K562 (cell line): ENCODE data around the gene CACNB2. TPM values are rescaled to one million over a fixed set of nuclear protein-coding genes. Genes with fewer than 3 reads are reported as not detected.

Source experiments
- ATAC-seq: fragments of 200-7000 bp; cut with Tn5 transposase; 3 replicates; pipeline ENCODE4 v1.9.1; 2020; ENCODE audit warnings: moderate library complexity
- BruUV-seq: library from RNA; stranded (reverse); fragments of 400-500 nt; replicated peaks from 2 replicates; lab custom pipeline; 2021; lab: Mats Ljungman, UMichigan
- CTCF ChIA-PET: fragments of 300-600 bp; formaldehyde crosslinking; extraction: SDS; loops from one replicate; lab custom pipeline; 2021; ENCODE audit warnings: low intra/inter-chr PET ratio; lab: Yijun Ruan, JAX
- POLR2A ChIA-PET: fragments of 300-600, 350-650 bp; sonication (Branson Sonifier 250); formaldehyde crosslinking; extraction: SDS; loops from one replicate; lab custom pipeline; 2021; ENCODE audit warnings: antibody characterized with exemption, inconsistent platforms; lab: Yijun Ruan, JAX
- DNase-seq, 4 experiments: peaks; one replicate each; pipeline versions ENCODE4 v3.0.0 to v3.0.0-alpha.2; 2011 to 2018; ENCODE audit warnings: low spot score in 3 of 4, mixed read lengths in 3 of 4; ENCODE audit errors: extremely low read depth in 1 of 4
- FAIRE-seq: peaks from 2 replicates; lab custom pipeline; 2011; peaks lifted over from hg19 to GRCh38; lab: Jason Lieb, UNC
- H2AFZ ChIP-seq: 2 replicates; pipeline ENCODE4 v1.6.0; 2011; ENCODE audit warnings: low read depth, low read length, control low read depth, inconsistent platforms
- H3K27ac ChIP-seq: fragments of 200-600 bp; 3 replicates; pipeline ENCODE4 v1.8.0; 2011; ENCODE audit warnings: low read depth, mild to moderate bottlenecking, control low read depth, inconsistent platforms, low read length, moderate library complexity, mixed read lengths; ENCODE audit errors: extremely low read depth
- H3K27me3 ChIP-seq, 2 experiments: fragments of 300-600 bp in 1 of 2; 2 replicates in 1 of 2; 3 replicates in 1 of 2; pipeline versions ENCODE4 v1.6.0 to v1.8.0; 2011; ENCODE audit warnings: inconsistent platforms in 2 of 2, low read length in 2 of 2, mild to moderate bottlenecking in 1 of 2, mixed read lengths in 1 of 2, moderate library complexity in 1 of 2; ENCODE audit not compliant: control insufficient read depth in 2 of 2, insufficient read depth in 2 of 2
- H3K36me3 ChIP-seq: fragments of 300-600 bp; 3 replicates; pipeline ENCODE4 v1.8.0; 2011; ENCODE audit warnings: mild to moderate bottlenecking, low read length, inconsistent platforms; ENCODE audit not compliant: control insufficient read depth, insufficient read depth
- H3K4me1 ChIP-seq, 2 experiments: fragments of 200-600 bp in 1 of 2; replicated peaks in 1 of 2; 2 replicates in 1 of 2; 3 replicates in 1 of 2; pipeline versions ENCODE4 v1.5.1 to v1.8.0; 2011; ENCODE audit warnings: inconsistent platforms in 2 of 2, low read length in 2 of 2, mild to moderate bottlenecking in 1 of 2, mixed read lengths in 1 of 2, moderate library complexity in 1 of 2; ENCODE audit not compliant: control insufficient read depth in 2 of 2, insufficient read depth in 2 of 2
- H3K4me2 ChIP-seq: 2 replicates; pipeline ENCODE4 v1.6.1; 2011; ENCODE audit warnings: low read length, control low read depth, inconsistent platforms, mixed read lengths; ENCODE audit not compliant: insufficient read depth
- H3K4me3 ChIP-seq: fragments of 200-600 bp; sonication (generic), shearing (Covaris generic); 2 replicates; pipeline ENCODE4 v1.5.1; 2016; ENCODE audit warnings: control low read depth, inconsistent platforms
- H3K79me2 ChIP-seq: fragments of 200-600 bp; 3 replicates; pipeline ENCODE4 v1.8.0; 2011; ENCODE audit warnings: low read length, inconsistent platforms; ENCODE audit not compliant: control insufficient read depth, insufficient read depth
- H3K9ac ChIP-seq, 2 experiments: 2 replicates each; pipeline versions ENCODE4 v1.6.0 to v1.6.1; 2011; ENCODE audit warnings: low read depth in 2 of 2, low read length in 2 of 2, control low read depth in 1 of 2, inconsistent platforms in 1 of 2, mild to moderate bottlenecking in 1 of 2, mixed read lengths in 1 of 2; ENCODE audit not compliant: insufficient read depth in 1 of 2
- H3K9me1 ChIP-seq: one replicate; pipeline ENCODE4 v1.6.0; 2011; ENCODE audit warnings: inconsistent platforms, mild to moderate bottlenecking, low read length, moderate library complexity; ENCODE audit not compliant: control insufficient read depth, insufficient read depth
- H3K9me3 ChIP-seq: replicated peaks from 2 replicates; pipeline ENCODE4 v1.5.1; 2011; ENCODE audit warnings: low read depth, low read length, inconsistent platforms; ENCODE audit not compliant: control insufficient read depth, insufficient read depth
- H4K20me1 ChIP-seq: replicated peaks from 2 replicates; pipeline ENCODE4 v1.6.1; 2011; ENCODE audit warnings: low read length, inconsistent platforms, mixed read lengths; ENCODE audit not compliant: control insufficient read depth, insufficient read depth
- ARHGAP35 ChIP-seq: fragments of 450-650 bp; IDR thresholded peaks from 2 replicates; pipeline ENCODE4 v1.6.1; 2018; ENCODE audit not compliant: partially characterized antibody
- EHMT2 ChIP-seq: fragments of 450-650 bp; IDR thresholded peaks from 2 replicates; pipeline ENCODE4 v1.6.1; 2018; ENCODE audit warnings: antibody characterized with exemption
- IRF1 ChIP-seq: sonication (generic); formaldehyde crosslinking; IDR thresholded peaks from 2 replicates; pipeline ENCODE4 v1.8.0; 2022; ENCODE audit warnings: missing genetic modification reagents, mild to moderate bottlenecking, borderline replicate concordance
- KDM5B ChIP-seq: fragments of 200-600 bp; sonication (generic); IDR thresholded peaks from 2 replicates; pipeline ENCODE4 v1.6.1; 2012; ENCODE audit warnings: low read depth, mild to moderate bottlenecking, moderate library complexity, low read length, control low read depth, inconsistent platforms; ENCODE audit not compliant: insufficient replicate concordance
- RBM34 ChIP-seq: fragments of 200-400 bp; formaldehyde crosslinking; IDR thresholded peaks from 2 replicates; pipeline ENCODE4 v1.6.1; 2018; ENCODE audit warnings: low read length, borderline replicate concordance; ENCODE audit not compliant: insufficient read depth
- RHOXF2B ChIP-seq: fragments of 250-450 bp; sonication (Bioruptor Pico); conservative IDR thresholded peaks from 2 replicates; pipeline ENCODE4 v1.5.1; 2021
- TCFL5 ChIP-seq: fragments of 250-450 bp; sonication (Bioruptor Pico); conservative IDR thresholded peaks from 2 replicates; pipeline ENCODE4 v1.6.1; 2021; ENCODE audit warnings: mild to moderate bottlenecking, moderate library complexity, matching md5 sums
- ZNF263 ChIP-seq: sonication (generic); formaldehyde crosslinking; IDR thresholded peaks from 2 replicates; pipeline ENCODE4 v1.8.0; 2022; ENCODE audit warnings: mild to moderate bottlenecking, missing genetic modification reagents, borderline replicate concordance
- ZNF609 ChIP-seq: sonication (generic); formaldehyde crosslinking; IDR thresholded peaks from 2 replicates; pipeline ENCODE4 v1.8.1; 2023; ENCODE audit warnings: missing genetic modification reagents, mild to moderate bottlenecking, borderline replicate concordance
- WGBS: fragments of 100-300 bp; shearing (Covaris generic); methylation state at CpG from one replicate; pipeline ENCODE4 v1.1.6; 2016; ENCODE audit warnings: low coverage, mixed read lengths; ENCODE audit not compliant: insufficient coverage; ENCODE audit errors: missing lambda C conversion rate; 5-methylcytosine and 5-hydroxymethylcytosine counted together
- in situ Hi-C: fragments of 300-500 bp; cut with MboI; formaldehyde crosslinking; loops from 4 replicates; pipeline ENCODE4 v1.15.0; 2018; ENCODE audit warnings: inconsistent platforms, mixed read lengths
- intact Hi-C: fragments of 100-400 bp; cut with micrococcal nuclease; formaldehyde crosslinking; loops from 2 replicates; pipeline ENCODE4 v1.14.2; 2022
- polyA plus RNA-seq, 8 experiments: library from polyadenylated mRNA; depleted of rRNA in 4 of 8; stranded (reverse) in 5 of 8; unstranded in 3 of 8; fragments of >200 nt; fragmentation: Nextera tagmentation in 2 of 8; fragmentation: Illumina TruSeq in 1 of 8; extraction: Ambion mirVana in 2 of 8; extraction: Trizol in 1 of 8; gene quantifications; 2 replicates each; pipeline versions ENCODE4 v1.2.1 to v1.2.3, GENCODE V29; 2011 to 2014; ENCODE audit warnings: inconsistent platforms in 1 of 8, missing spikeins in 1 of 8
- total RNA-seq, 7 experiments: library from RNA; depleted of rRNA in 6 of 7; stranded (reverse); fragments of >200 nt in 6 of 7; fragmentation: Illumina TruSeq in 2 of 7; extraction: Trizol in 2 of 7; gene quantifications; 2 replicates each; pipeline versions ENCODE4 v1.2.1 to v1.2.3, GENCODE V29; 2011 to 2021; ENCODE audit warnings: low replicate concordance in 1 of 7

The CACNB2 gene
- total and polyA plus RNA-seq, 9 of the 15 experiments (the other 6 are each of a cell fraction or from before 2014, with no cell fraction given), result 1.8 to 2.2 TPM; not detected in 7

DNA sequence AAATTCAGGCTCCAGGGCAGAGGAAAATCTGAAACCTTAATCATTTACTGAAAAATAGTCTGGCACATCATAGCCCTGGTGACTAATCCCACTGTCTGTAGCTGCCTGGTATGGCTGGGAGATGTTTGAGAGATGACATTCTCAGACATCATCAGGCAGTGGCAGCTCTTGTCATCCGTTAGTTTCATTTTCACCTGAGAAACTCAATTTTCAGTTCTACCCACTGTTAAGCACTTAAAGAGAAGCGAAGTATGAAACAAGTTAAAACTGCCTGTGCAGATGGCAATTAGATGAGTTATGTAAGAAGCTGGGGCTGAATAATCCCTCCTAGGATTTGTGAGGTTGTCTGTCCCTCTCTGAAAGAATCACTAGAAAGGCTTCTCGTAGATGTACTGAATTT lies 361.0 kb downstream of the CACNB2 start:
- FAIRE-seq, result no peak
- no peak overlapping the region for H3K9ac ChIP-seq
- H3K9me3 ChIP-seq, result no peaks in the 10 kb centered on the region
- BruUV-seq, result no TSS peak
- POLR2A ChIA-PET, result no interaction called here
- no peak overlapping the region for H3K4me3 ChIP-seq
- intact Hi-C loops (no loop called here), in situ Hi-C loops (no loop called here)
- no peaks in the 10 kb centered on the region for H3K9me1 ChIP-seq
- H4K20me1 ChIP-seq, result no peaks in the 10 kb centered on the region
- WGBS, result 0% methylated on average over 3 of the region's 3 CpGs
- no peak overlapping the region for H2AFZ ChIP-seq
- no peak overlapping the region for H3K4me2 ChIP-seq
- DNase-seq, result no peak
- no peak for ATAC-seq
- H3K27me3 ChIP-seq, result peaks cover 9 to 11% of the 10 kb centered on the region in 2 experiments; a peak in 3 of 5 replicates
- CTCF ChIA-PET, result no interaction called here
- H3K4me1 ChIP-seq, result peaks cover 0 to 6% of the 10 kb centered on the region in 2 experiments; a peak in 2 of 5 replicates
- no peak for TF ChIP-seq RBM34
- TF ChIP-seq EHMT2, result no peak
- TF ChIP-seq ZNF263, result no peak
- TF ChIP-seq ZNF609, result no peak
- no peak for TF ChIP-seq IRF1
- TF ChIP-seq TCFL5 (CRISPR knock-in tag), result no peak
- no peak for TF ChIP-seq RHOXF2B (CRISPR knock-in tag)
- no peak for TF ChIP-seq KDM5B
- no peak for TF ChIP-seq ARHGAP35
- no peak overlapping the region for H3K27ac ChIP-seq
- no peaks in the 10 kb centered on the region for H3K79me2 ChIP-seq
- no peaks in the 10 kb centered on the region for H3K36me3 ChIP-seq
